ENCODE data around the gene TAF6L. TPM values are rescaled to one million over a fixed set of nuclear protein-coding genes. Genes with fewer than 3 reads are reported as not detected.

Gene TAF6L
- total and polyA plus RNA-seq, 2 of the 8 experiments (the other 6 are each of a cell fraction or from before 2014, with no cell fraction given) = 24.8 to 31.9 TPM

DNA sequence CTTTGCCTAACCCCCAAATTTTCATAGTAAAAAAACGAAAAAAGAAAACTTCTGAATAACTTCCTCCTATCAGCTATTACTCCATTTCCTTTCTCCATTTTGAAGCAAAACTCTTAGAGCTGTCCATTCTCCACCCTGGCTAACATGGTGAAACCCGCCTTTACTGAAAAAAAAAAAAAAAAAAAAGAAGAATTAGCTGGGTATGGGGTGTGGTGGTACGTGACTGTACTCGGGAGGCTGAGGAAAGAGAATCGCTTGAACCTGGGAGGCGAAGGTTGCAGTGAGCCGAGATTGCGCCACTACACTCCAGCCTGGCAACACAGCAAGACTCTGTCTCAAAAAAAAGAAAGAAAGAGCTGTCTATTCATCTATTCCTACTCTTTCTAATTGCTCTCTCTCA, 45.4 kb downstream of the TAF6L start:
- Histone ChIP-seq H3K23me2 (ENCODE audit: low read depth, low read length) (no peaks in the 10 kb centered on the region), H2AFZ (ENCODE audit: low read length) (no peak overlapping the region), H4K5ac (ENCODE audit: insufficient read length, low read depth, low read length) (no peak overlapping the region), H3K23ac (ENCODE audit: insufficient read length) (no peak overlapping the region), H2BK15ac (ENCODE audit: low read length) (no peak overlapping the region), H3K4me1 (replicated peaks in 1 of 4; ENCODE audit: control insufficient read depth in 3 of 4, insufficient read depth in 4 of 4, low read length in 3 of 4) (no peaks in the 10 kb centered on the region), H3K14ac (ENCODE audit: insufficient read length) (no peak overlapping the region), H3K9ac (replicated peaks in 1 of 4; ENCODE audit: extremely low read depth in 1 of 4, low read depth in 3 of 4, low read length in 3 of 4) (no peak overlapping the region), H2BK20ac (ENCODE audit: low read length) (no peak overlapping the region), H4K8ac (ENCODE audit: extremely low read depth, insufficient read depth, low read length) (no peak overlapping the region), H3K9me3 (ENCODE audit: insufficient read depth in 2 of 2, low read depth in 1 of 2, low read length in 1 of 2) (no peaks in the 10 kb centered on the region), H4K91ac (replicated peaks; ENCODE audit: insufficient read length, low read length) (no peak overlapping the region), H3K27ac (ENCODE audit: low read depth, low read length) (no peak overlapping the region), H3K79me1 (ENCODE audit: low read depth, low read length) (no peaks in the 10 kb centered on the region), H2AK5ac (ENCODE audit: low read depth, low read length) (no peak overlapping the region), H3K27me3 (replicated peaks in 1 of 4; ENCODE audit: control insufficient read depth in 3 of 4, extremely low read depth in 1 of 4, insufficient read depth in 3 of 4, low read length in 3 of 4) (no peaks in the 10 kb centered on the region), H3K4ac (replicated peaks; ENCODE audit: insufficient read length, low read depth, low read length) (no peak overlapping the region), H3K79me2 (ENCODE audit: control insufficient read depth in 1 of 2, insufficient read depth in 2 of 2, low read length in 2 of 2) (no peaks in the 10 kb centered on the region; a peak in 1 of 4 replicates), H3K36me3 (ENCODE audit: control insufficient read depth in 2 of 4, insufficient read depth in 4 of 4, low read length in 3 of 4) (peaks cover 3 to 18% (median 4%) of the 10 kb centered on the region in 4 experiments; a peak in 4 of 8 replicates), H2BK120ac (replicated peaks; ENCODE audit: low read depth, low read length) (no peak overlapping the region), H3K56ac (replicated peaks; ENCODE audit: insufficient read length, low read depth, low read length) (no peak overlapping the region), H3K4me3 (ENCODE audit: extremely low read depth in 1 of 4, insufficient read depth in 2 of 4, low read depth in 3 of 4, low read length in 4 of 4) (no peak overlapping the region), H2BK5ac (ENCODE audit: low read depth, low read length) (no peak overlapping the region), H3K18ac (ENCODE audit: extremely low read depth, low read length) (no peak overlapping the region), H4K20me1 (replicated peaks in 1 of 2; ENCODE audit: control insufficient read depth in 1 of 2, insufficient read depth in 2 of 2, low read length in 2 of 2) (no peaks in the 10 kb centered on the region), H3K4me2 (ENCODE audit: insufficient read depth in 1 of 2, low read depth in 2 of 2, low read length in 2 of 2) (no peak overlapping the region), H2BK12ac (ENCODE audit: low read depth, low read length) (no peak overlapping the region)
- WGBS, 2 experiments (ENCODE audit: extremely low coverage in 1 of 2, insufficient coverage in 1 of 2, insufficient read length in 1 of 2, insufficient replicate concordance in 2 of 2, low coverage in 1 of 2, low lambda C conversion rate in 2 of 2, missing lambda C conversion rate in 1 of 2) = 97% methylated on average over 8 of the region's 8 CpGs; no CpG with 5 or more reads in 1 of the 2 experiments
- ChIA-PET CTCF (ENCODE audit: partially characterized antibody) (interaction anchor here (0.7 to 1.9 kb wide), 7 partner anchors 9 to 69 kb away, joined by 3 to 9 read pairs (median 3); partner anchors contain the start of gene TMEM223), POLR2A (ENCODE audit: partially characterized antibody) (interaction anchor here (0.7 to 6.8 kb wide), 14 partner anchors 10 to 75 kb away, joined by 3 to 57 read pairs (median 6); partner anchors contain the start of genes NXF1, STX5, TEX54 and WDR74)
- FAIRE-seq = no peak
- no peak for DNase-seq (ENCODE audit: low read depth in 1 of 2, low spot score in 2 of 2)
- TF ChIP-seq, protein P1, sequence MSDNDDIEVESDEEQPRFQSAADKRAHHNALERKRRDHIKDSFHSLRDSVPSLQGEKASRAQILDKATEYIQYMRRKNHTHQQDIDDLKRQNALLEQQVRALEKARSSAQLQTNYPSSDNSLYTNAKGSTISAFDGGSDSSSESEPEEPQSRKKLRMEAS (IDR thresholded peaks at IDR 0.05) = no peak
- TF ChIP-seq SP1 (IDR thresholded peaks at IDR 0.05; ENCODE audit: low read depth, low read length) (no peak), EP300 (IDR thresholded peaks at IDR 0.05; ENCODE audit: borderline replicate concordance in 1 of 2, low read depth in 2 of 2, low read length in 2 of 2) (no peak), CHD1 (IDR thresholded peaks at IDR 0.05; ENCODE audit: low read depth, low read length) (no peak), TEAD4 (IDR thresholded peaks at IDR 0.05; ENCODE audit: low read depth, low read length) (no peak), CTBP2 (IDR thresholded peaks at IDR 0.05; ENCODE audit: borderline replicate concordance, insufficient read depth, insufficient read length, low read length) (no peak)

Measured in H1 (cell line).